ENCODE measurements around the gene ING5. TPM values are rescaled to one million over a fixed set of nuclear protein-coding genes. Genes with fewer than 3 reads are reported as not detected.

ING5 gene
- total and polyA plus RNA-seq, 8 donors: 14.1 to 63.9 (median 22.3) TPM

- Histone ChIP-seq H3K9me3 (no peaks in the 10 kb centered on the region), H3K27me3 (no peaks in the 10 kb centered on the region), H3K27ac (no peak overlapping the region), H3K4me3 (no peak overlapping the region), H3K36me3 (no peaks in the 10 kb centered on the region), H3K4me1 (no peaks in the 10 kb centered on the region)
- TF ChIP-seq CTCF (IDR thresholded peaks at IDR 0.05): no peak
- intact Hi-C loops (cut with DNase I): no loop called here
- 39 to 55% methylated on average over 29 of the region's 29 CpGs for WGBS, 2 donors
- DNase-seq: peak in 1 of 6 donors; percentile 8
- no peak for ATAC-seq
- FAIRE-seq: no peak
These were observed 71.9 kb downstream of the ING5 start for GRCh38 chr2:241773511-241774418.

DNA sequence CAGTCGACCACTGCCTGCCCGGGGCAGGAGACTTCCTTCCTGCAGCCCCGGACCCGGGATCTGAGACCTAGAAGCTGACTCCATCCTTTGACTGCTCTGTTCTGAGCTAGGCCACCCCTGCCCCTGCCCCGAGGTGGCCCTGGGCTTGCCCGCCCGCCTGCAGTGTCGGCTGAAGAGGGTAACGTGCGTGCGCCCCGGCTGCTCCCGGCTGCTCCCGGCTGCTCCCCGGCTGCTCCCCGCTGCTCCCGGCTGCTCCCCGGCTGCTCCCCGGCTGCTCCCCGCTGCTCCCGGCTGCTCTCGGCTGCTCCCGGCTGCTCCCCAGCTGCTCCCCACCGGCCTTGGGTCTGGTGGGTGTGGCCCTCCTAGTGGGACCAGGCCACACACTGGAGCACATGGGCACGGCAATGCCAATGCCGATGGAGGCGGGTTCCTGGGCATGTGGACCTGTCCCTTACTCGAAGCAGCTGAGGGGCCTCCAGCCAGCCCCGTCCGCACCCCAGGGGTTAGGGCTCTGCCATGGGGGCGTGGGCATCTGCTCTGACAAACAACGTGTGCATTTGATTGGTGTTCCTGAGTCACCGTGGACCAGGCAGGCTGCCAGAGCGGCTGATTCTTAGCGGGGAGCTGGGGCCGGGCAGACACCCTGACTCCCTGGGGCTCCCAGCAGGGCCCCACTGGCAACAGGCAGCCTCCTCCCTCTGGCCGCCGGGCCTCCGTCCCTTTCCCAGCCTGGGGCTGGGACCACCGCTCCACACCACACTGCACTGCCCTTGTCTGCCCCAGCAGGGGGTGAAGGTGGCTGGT lies 72.8 kb downstream of the ING5 start:
- Histone ChIP-seq H3K27ac (no peak overlapping the region), H3K9me3 (no peaks in the 10 kb centered on the region), H3K27me3 (no peaks in the 10 kb centered on the region), H3K36me3 (no peaks in the 10 kb centered on the region), H3K4me1 (no peaks in the 10 kb centered on the region), H3K4me3 (no peak overlapping the region)
- no peak for ATAC-seq
- TF ChIP-seq CTCF (IDR thresholded peaks at IDR 0.05): no peak
- FAIRE-seq: no peak
- intact Hi-C loops (cut with DNase I): no loop called here
- DNase-seq: peak in 3 of 6 donors; percentile 9 to 37 (median 10)
- 47 to 61% methylated on average over 31 to 40 of the region's 40 CpGs for WGBS, 2 donors

DNA sequence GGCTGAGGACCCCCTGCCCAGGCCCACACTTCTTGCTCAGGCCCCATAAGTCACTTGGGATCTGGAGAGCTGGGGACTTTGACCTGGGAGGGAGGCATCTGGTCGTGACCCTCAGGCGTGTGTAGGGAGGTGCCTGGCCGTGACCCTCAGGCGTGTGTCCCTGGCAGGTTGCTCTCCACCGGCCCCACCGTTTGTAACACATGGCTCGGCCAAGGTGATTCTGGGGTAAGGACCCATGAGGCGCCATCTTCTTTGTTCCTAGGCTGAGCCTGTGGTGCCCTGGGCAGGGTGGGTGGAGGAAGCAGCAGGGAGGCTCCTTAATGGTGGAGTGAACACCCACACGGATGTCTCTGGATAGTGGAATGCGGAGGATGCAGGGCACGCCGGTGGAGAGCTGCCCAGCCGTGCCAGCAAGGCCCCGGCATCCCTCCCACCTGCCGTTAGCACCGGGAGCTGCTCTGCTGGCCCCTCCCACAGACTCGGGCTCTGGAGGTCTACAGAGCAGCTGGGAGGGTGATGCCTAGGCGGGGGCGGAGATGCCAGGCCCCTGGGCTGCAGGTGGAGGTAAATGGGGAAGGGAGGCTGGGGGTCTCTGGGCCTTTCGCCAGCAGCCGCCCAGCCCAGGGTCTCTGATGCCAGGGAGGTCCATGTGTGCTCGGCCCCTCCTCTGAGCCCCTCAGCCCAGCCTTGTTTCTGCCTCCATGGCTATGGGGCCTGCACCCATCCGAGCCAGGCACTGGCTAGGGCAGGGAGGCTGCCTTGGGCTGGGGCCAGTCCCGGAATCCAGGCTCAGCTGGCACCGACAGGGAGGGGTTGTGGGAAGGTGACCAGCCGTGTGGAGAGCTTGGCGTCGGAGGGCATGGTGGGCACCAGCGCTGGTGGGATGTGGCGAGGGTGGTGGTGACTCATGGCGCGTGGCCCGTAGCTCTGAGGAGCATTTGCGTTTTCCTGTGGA lies 73.7 kb downstream of the ING5 start:
- ATAC-seq: no peak
- H3K27ac ChIP-seq: no peak overlapping the region
- WGBS, 2 donors: 53 to 66% methylated on average over 27 to 34 of the region's 34 CpGs

More for the DNA sequence above, 73.7 kb downstream of the ING5 start:
- peak in 4 of 6 donors; percentile 8 to 33 (median 22) for DNase-seq
- Histone ChIP-seq H3K36me3 (no peaks in the 10 kb centered on the region), H3K27me3 (no peaks in the 10 kb centered on the region), H3K9me3 (no peaks in the 10 kb centered on the region), H3K4me3 (no peak overlapping the region), H3K4me1 (no peaks in the 10 kb centered on the region)
- TF ChIP-seq CTCF (IDR thresholded peaks at IDR 0.05): no peak
- no peak for FAIRE-seq
- intact Hi-C loops (cut with DNase I): no loop called here

Measured in pancreas (tissue), 10 donors.